ENCODE data around the gene ZNF608.

ZNF608 gene

DNA sequence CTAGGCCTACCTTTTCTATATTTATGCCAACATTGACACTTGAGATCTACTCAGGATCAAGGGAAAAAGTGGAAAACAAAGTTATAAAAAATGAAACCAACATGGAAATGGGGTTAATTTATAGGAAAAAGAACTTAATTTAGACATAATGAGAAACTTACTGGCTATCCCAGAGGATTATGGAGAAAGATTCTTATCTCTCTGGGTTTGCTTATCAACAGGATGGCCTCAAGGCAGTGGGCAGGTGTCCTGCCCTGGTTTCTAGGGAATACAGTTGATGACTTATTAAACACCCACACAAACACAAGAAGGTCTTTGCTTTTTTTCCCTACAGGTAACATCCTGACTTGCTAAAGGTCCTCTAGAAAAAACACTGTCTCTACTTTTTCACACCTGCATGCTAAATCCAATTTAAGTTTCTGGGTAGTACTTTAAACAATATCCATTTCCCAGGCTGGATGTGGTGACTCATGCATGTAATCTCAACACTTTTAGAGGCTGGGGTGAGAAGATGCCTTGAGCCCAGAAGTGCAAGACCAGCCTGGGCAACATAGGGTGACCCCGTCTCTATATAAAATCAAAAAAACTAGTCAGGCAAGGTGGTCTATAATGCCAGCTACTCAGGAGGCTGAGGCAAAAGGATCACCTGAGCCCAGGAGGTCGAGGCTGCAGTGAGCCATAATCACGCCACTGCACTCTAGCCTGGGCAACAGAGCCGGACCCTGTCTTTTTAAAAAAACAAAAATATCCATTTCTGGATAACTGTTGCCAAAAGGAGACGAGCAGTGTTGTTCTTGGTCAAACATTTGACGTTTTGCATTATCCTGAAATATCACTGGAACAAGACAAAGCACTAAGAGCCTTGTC lies 6.6 kb upstream of the ZNF608 start:
- DNase-seq: no peak

DNA sequence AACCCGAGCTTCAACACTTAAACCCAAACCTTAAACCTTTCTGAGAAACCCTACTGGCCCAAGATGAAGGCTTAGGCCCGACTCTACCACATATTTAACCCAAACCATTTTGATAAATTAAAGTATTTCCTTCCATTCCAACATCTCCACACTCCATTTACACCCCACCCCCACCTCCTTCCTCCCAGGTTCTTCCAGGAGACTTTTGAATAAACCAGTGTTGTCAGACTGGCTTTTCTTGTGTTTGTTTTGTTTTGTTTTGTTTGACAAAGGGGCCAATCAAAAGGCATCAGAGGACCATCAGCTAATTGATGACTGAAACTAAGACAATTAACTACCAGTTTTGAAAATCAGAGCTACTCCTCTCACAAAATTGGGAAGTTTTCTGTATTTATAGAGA lies 4.6 kb upstream of the ZNF608 start:
- DNase-seq: no peak

DNA sequence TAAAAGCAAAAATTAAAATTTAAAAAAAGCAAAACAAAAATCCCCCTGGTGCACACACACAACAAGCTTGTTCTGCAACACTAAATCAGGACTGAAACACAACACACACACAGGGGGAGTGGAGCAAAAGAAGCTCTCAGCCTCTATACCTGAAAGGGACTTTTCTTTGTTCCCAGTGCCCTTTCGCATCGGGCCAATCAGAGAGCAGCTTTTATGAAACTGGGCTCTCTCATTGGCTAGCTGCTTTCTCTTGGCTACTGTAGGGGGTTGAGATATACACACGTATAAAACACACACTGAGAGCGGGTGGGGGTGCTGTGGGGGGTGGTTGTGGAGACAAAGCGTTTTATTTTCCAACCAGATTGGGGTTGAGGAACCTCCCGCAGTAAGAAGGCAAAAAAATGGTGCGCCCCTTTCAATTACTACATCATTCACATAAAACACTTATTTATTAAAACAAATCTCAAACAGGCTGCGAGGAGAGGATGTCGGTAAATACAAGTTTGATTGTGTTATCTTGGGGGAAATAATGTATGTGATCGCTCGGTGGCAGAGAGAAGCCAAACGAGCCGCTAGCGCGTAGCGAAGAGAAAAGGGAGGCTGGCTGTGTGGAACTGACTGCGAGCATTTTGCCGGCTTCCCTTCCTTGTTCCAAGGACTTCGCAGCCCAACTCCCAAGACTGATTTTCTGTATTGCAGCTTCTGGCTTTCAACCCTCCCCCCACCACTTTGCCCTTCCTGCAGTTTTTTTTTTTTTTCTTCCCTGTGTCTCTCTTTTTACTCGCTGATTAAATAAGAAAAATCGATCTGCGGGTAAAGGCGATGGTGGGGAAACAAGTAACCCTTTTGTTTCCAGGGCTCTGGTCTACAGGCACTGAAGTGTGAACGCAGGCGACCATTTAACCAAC lies 2.5 kb upstream of the ZNF608 start:
- no peak for DNase-seq

DNA sequence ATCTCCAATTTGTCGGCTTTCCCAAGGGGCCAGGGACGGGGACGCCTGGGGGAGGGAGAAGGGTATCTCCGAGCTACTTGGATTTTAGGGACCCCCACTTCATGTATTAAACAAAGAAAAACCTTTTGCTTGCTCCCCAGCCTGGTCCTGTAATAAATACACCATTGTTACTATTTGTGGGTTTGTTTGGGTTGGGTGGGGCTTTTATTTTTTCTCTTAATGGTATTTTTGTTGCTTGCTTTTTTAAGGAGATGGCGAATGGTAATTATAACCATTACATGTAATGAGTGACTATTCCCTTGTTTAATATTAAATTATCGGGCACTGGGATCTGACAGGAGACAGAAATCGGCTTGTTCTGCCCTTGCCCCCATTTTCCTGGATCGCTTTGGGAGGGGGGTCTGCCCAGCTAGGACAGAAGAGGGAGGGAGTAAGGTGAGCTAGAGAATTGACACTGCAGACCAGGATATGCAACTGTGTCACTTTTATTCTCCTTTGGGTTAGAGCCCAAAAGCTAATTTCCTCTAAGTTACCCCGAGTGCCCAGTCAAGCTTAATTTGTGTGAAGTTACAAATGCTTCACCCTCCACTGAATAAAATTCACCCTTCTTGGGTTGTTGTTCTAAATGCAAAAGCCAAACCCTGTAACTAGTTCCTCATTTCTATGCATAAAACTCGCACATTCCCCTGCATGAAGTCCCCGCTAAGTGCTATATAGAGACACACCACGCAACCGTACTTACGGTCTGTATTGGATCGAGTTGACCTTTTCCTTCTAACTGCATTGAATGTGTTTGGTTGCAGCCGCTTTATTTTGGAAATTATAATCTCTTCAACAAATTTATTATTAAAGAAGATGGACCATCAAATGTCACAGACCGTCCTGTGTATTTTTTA lies 1.6 kb upstream of the ZNF608 start:
- DNase-seq: no peak

DNA sequence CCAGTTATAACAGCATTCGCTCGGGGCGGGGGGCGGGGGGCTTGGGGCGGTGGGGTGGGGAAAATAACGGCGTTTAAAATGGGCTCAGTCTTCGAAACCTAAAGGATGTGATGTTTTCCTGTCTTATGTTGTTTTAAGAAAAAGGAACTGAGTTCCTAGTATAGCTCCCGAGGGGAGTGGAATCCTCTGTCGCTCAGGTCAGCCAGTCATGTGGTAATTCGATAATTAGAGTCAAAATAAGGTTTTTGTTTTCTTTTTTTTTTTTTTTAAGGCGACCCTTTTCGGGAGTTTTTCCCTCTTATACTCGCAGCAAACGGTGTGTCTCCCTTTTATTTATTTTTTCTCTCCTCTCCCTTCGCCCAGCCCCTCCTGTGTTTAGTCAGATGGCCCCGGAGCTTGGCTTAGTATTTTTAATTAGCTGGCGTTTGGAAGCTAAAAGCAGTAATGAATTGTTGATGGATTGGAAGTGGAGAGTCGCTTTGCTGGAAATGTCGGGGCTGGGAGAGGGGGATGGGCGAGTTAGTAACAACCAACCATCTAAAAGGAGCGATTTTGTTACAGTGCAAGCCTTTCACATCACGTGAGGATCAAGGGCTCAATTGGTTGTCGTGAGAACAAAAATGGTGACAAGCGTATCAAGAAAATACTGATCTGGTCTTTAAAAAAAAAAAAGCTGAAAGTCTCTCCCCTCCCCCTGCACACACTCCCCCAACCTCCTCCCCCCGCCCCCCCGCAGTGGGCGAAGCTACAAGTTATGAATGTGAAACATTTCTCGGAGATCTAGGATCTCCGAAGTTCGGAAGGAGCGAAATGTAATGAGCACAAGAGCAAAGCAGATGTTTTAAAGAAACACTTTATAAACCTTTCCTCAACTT lies 714 bp upstream of the ZNF608 start:
- no peak for DNase-seq

DNA sequence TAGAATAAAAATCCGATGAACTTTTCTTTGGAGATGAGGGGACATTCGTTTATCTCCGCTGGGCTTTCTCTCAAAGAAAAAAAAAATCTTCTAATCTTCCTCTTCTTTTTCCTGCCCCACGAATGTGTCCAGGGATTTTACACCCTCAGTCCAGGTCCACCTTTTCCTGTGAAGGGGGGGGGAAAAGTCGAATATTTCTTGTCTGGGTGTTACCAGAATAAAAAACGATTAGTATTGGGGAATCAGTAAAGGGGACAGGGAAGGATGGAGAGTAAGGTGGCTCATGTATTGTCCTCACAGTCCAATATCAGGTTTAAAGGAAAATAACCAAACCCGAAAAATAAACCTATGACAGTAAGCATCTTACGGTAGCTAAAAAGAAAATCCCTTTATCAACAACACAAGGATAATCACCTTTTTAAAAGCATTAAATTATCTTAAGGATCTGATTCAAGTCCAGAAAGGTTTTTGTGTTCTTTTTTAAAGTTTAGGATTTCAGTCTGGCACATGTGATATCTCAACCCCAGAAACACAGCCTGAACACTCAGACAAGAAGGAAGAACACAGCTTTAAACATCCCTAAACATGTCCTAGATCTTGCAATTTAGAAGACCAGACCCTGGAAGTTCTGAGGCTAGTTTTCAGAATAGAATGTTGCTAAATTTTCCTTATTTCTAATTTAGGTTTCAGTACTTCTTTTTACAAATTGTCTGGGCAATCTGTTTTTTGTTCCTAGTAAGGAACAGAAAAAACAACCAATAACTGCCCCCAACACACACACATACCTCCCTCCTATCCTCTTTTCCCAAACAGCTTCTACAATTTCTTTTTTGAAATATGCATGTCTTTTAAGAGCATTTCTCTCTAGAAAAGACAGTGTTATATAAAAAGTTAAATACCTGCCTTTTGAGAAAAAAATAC lies 1.2 kb downstream of the ZNF608 start:
- no peak for DNase-seq

DNA sequence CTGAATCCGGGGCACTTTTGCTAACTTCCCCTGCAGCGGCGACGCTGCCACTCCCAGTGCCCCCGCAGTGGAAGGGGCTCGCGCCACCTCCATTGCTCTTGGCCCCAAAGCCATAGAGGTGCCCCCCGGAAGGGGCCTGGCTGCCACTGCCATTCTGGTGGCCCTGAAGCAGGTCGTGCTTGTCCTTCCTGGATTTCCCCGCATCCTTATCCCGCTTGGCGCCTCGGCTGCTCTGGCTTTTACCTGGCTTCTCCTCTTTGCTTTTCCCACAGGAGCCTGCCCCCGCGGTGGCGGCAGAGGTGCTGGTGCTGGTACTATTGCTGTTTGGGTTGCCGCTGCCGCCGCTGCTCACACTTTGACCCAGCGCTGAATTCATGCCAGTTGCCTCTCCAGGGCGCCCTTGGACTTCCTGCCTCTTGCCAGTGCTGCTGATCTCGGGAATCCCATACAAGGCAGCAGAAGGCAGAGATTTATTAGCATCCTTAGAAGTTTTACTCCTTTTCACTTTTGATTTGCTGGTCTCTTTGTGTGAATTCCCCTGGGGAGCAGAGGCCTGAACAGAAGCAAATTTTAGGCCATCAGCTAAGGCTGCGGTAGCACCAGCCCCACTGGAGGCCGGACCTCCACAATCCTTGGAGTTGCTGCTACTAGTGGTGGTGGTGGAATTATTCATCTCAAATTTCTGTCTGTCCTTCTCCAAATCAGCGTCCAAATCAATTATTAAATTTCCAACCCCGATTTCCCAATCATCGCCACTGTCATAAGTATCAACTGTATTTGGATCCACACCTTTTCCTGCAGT lies 2.1 kb downstream of the ZNF608 start:
- no peak for DNase-seq

DNA sequence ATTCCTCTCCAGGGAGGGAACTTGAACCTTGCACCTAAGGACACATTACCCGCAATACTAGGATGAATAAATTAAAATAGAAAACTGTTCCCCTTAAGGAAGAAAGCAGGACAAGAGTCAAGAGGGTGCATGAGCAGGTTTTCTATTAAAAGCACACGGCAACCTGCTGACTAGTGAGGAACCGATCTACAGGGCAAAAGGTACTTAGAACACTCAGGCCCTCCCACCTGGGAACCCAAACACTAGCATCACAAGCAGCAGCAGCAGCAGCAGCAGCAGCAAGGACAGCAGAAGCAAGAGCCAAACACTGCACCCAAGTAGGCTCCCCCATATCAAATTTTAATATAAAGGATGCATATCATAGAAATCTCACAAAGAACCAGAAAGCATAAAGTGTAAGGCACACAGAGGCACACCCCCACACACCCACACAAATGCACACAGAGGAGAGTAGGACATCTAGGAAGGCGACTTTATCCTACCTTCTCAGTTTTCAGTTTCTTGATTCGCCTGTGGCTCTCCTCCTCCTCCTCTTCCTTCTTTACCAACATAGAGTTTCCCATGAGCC lies 2.8 kb downstream of the ZNF608 start:
- no peak for DNase-seq

DNA sequence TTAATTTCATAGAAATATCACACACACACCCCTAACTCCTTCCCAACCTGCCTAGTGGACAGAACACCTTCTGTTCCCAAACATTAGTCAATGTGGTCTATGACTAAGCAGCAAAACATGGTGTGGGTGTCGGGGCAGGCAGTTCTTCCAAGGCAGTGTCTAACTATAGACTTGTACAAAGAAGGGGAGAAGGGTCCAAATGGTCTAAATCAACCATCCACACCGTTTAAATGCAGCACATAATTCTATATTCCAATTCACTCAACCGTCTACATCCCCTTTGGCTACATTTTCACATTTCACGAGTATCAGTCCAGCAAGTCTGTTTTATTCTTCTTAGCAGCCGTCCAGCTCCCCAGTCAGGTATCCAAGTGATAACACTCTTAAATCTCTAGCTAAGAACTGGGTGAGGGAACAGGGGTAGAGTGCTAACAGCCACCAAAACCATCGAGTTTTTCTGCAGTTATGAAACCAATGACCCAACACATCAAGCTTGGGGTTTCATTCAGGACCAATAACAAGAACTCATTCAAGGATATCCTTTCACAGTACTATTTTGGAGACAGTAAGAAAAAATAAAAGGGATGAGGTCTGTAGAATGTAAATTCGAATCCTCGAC lies 3.3 kb downstream of the ZNF608 start:
- DNase-seq: no peak

DNA sequence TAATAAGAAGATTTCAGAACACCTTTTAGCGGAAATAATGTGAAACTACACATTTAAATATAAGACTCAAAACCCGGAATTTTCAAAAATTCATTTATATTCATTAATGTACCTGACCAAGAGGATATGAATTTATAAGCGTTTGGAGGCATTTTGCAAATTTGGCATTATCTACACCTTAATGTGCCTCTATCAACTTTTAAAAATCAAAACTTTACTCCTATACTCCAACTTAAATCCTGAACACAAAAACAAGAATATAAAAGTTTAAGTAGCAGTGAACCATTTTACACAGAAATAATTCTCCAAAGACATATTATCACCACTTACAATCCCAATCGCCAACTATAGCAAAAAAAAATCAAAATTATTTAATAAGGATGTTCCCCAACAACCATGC lies 3.9 kb downstream of the ZNF608 start:
- no peak for DNase-seq

DNA sequence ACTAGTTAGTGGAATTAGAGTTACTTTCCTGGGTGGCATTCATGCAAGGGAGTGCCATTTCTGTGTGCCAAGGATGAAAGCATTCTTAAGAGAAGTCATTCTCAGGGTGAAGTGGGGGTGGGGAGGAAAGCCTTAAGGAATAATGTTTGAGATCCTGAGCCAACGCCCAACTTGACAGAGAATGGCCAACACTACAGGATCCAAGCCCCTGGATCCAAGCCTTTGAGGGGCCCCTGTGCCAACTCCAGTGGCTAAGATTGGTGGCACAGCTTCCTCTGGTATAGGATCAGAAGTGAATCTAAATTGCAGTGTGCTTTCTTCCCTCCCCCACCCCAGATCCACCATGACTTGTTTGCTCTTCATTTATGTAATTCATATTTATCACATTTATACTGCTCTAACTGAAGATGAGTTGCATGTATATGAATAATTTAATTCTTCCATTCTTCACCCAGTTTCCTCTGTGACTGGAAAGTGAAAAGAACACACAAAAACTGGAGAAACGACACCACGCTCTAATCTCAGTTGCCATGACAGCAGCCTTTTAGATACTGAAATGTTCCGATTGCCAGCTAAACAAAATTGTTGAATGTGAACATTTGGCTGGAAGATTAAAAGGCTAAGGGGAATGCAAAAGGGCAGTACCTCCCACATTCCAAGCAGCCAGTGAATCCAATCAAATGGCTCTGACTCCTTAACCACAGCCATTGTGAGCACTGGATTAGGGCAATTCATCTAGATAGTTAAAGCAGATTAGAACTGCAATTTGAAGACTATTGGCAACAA lies 4.5 kb downstream of the ZNF608 start:
- DNase-seq: no peak

DNA sequence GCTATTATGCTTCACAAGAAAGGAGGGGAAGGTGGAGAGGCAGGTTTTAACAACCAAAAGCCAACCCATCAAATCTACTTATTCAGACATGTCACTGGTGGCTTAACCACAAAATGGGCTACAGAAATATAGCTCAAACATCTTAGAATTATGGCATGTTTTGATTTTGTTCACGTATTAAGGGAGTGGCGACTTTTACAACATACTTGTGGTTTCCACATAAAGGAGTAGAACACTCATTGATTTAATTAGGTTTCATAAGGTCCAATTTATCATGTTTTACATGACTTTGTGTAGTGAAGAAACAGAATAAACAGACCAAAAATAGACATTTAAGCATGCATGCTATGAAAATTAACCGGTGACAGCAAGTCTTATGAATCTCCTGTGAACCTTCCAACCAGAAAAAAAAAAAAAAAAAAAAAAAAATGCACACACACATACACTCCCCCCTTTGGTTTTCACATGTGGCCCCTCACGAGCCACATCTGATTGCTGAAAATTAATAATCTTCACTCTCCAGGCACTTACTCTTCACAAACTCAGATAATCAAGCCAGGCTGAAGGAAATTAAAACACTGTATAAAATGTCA lies 5.4 kb downstream of the ZNF608 start:
- DNase-seq: no peak

DNA sequence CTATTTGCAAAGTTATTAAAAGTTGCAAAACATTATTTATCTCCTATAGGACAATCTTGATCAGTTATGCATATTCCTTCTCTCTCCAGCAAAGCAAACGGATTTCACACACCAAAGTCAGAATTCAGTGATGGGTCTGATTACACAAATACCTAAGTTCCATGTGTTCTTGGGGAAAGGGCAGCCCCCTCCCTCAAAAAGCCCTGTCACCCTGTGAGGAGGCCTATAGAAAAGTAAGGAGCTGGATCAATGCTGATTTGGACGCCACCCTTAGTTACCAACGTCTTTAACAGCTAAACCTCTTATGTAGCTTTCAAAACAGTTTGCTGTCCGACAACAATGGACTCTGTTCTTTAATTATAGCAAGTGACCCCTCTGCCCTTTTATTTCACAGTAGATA lies 6.4 kb downstream of the ZNF608 start:
- no peak for DNase-seq

DNA sequence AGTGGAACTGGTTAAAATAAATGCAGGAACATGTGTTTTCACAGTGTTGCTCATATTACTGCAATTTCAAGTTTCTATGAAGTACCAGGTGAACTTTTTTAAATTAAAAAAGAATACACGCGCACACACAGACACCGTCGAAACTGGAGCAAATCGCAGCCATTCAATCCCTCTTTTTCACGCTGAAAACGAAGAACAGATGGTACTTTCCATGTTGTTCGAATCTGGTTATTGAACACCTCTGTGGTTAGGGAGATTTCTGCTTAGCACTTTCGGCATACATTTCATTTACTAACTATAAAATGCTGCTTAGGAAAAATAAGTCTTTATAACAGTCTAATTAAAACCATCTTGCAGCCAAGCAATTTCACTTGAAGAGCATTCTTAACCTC lies 6.8 kb downstream of the ZNF608 start:
- no peak for DNase-seq

DNA sequence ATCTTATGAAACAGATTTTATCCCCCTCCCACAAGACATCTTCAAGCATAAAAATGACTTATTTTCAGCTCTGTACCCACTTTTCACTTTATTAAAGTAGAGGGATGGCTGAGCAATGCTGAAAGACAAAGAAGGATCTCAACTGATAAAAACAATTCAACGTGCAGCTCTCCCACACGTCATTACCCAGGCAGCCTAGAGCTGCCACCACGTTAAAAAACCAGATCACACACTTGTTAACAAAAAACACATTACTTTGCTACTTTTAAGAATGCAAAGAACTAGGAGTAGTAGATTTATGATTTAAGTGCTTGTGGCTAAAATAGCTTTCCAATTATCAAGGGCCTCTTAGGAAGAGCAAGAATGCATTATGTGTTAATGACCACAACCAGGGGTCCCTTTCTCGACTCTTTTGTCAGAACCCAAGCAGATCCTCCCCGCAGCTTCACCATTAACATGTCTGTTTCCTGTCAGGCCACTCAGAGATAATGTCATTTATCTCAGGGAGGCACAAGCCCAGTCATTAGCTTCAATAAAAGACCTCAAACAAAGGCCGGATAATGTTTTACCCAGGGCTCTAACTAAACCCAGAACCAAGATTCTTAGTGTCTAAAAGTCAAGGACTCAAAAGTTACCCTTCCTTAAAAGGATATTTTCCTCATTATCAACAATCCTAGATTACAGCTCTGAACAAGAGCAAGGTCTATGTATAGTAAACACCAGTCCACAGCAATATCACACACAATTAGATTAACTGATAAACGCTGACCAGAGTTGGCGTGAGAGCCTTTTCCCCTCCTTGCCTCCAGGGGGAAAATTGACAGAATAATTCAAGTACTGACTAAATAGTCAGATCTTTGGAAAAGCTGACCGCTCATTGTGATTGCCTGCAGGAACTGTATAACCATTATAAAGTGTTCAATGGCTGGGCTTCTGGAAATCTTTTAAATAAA lies 7.5 kb downstream of the ZNF608 start:
- DNase-seq: no peak

DNA sequence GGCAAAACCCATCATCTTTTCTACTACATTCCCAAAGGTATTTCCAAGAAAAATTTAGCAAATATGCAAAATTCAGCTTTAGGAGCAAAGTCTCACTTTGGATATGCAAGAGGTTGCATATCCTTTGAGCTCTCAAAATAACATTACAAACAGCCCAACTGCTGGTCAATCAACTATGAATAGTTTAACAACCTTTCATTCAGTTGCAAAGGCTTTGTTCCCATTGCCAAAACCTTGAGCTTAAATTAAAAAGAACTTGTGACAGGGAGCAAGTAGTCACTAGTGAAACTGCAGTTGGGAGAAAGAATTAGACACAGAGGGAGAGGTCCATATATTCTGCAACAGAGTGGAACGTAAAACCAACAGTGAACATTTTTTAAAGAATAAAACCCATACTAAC lies 8.8 kb downstream of the ZNF608 start:
- DNase-seq: no peak

DNA sequence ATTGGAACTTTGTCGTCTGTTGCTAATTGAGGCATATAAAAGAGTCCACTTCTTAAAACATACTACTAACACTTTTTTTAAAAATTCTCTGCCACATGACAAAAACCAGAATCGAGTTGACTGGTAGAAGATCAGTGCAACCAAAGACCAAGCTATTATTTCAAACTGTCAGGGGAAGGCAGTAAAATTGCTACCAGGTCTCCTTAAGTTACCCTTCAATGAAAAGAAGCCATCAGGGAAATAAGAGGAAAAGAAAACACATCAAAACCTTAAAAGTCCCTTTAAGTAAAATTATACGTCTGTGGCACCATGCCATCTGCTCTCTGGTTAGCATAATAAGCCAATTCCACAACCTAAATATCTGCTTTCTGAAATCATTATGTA lies 9.6 kb downstream of the ZNF608 start:
- no peak for DNase-seq
